Endothelial cell of umbilical vein (primary cell): Measurements from ENCODE around the gene USP19. TPM values are rescaled to one million over a fixed set of nuclear protein-coding genes. Genes with fewer than 3 reads are reported as not detected.

ENCODE experiments used
- BruUV-seq: library from RNA; stranded (reverse); fragments of 400-500 nt; replicated peaks from 2 replicates; lab custom pipeline; 2021; lab: Mats Ljungman, UMichigan
- CTCF ChIA-PET: fragments of 300-600, 350-600 bp; sonication (Branson Sonifier 250); formaldehyde crosslinking; loops from one replicate; lab custom pipeline; 2021; ENCODE audit warnings: antibody characterized with exemption, inconsistent platforms; lab: Charles Lee
- POLR2A ChIA-PET: fragments of 300-600, 350-600 bp; sonication (Branson Sonifier 250); formaldehyde crosslinking; loops from one replicate; lab custom pipeline; 2021; ENCODE audit warnings: antibody characterized with exemption, inconsistent platforms; lab: Charles Lee
- DNase-seq: peaks from one replicate; pipeline ENCODE4 v3.0.0-alpha.2; 2011; ENCODE audit warnings: low read depth, low spot score
- FAIRE-seq: peaks from 2 replicates; lab custom pipeline; 2011; peaks lifted over from hg19 to GRCh38; lab: Jason Lieb, UNC
- H2AFZ ChIP-seq: 2 replicates; pipeline ENCODE4 v1.6.0; 2012; ENCODE audit warnings: low read depth, low read length, control low read depth, inconsistent platforms
- H3K27ac ChIP-seq: 2 replicates; pipeline ENCODE4 v1.5.1; 2011; ENCODE audit warnings: low read depth, mild to moderate bottlenecking, control low read depth, low read length, moderate library complexity; ENCODE audit not compliant: insufficient read depth
- H3K27me3 ChIP-seq, 2 experiments: 2 replicates each; pipeline versions ENCODE4 v1.6.0 to v1.6.1; 2011; ENCODE audit warnings: low read length in 2 of 2, mixed read lengths in 1 of 2; ENCODE audit not compliant: control insufficient read depth in 2 of 2, insufficient read depth in 2 of 2
- H3K36me3 ChIP-seq, 2 experiments: 2 replicates in 1 of 2; 3 replicates in 1 of 2; pipeline ENCODE4 v1.5.1; 2011; ENCODE audit warnings: low read length in 2 of 2, mild to moderate bottlenecking in 1 of 2, moderate library complexity in 1 of 2; ENCODE audit not compliant: control insufficient read depth in 2 of 2, insufficient read depth in 2 of 2; ENCODE audit errors: extremely low read depth in 1 of 2
- H3K4me1 ChIP-seq: 3 replicates; pipeline ENCODE4 v1.5.1; 2011; ENCODE audit warnings: mild to moderate bottlenecking, low read length; ENCODE audit not compliant: control insufficient read depth, insufficient read depth; ENCODE audit errors: extremely low read depth
- H3K4me2 ChIP-seq: 2 replicates; pipeline ENCODE4 v1.6.1; 2011; ENCODE audit warnings: low read length, control low read depth, mixed read lengths; ENCODE audit not compliant: insufficient read depth
- H3K4me3 ChIP-seq, 3 experiments: fragments of 200-600 bp in 1 of 3; sonication (generic), shearing (Covaris generic) in 1 of 3; replicated peaks in 1 of 3; 2 replicates each; pipeline ENCODE4 v1.5.1; 2011 to 2016; ENCODE audit warnings: control low read depth in 3 of 3, low read length in 3 of 3, mild to moderate bottlenecking in 2 of 3, inconsistent platforms in 1 of 3, low read depth in 1 of 3, moderate library complexity in 1 of 3; ENCODE audit not compliant: insufficient read depth in 1 of 3
- H3K79me2 ChIP-seq: 2 replicates; pipeline ENCODE4 v1.6.0; 2012; ENCODE audit warnings: low read length, inconsistent platforms; ENCODE audit not compliant: control insufficient read depth, insufficient read depth
- H3K9ac ChIP-seq: replicated peaks from 2 replicates; pipeline ENCODE3; 2011; ENCODE audit warnings: low read length, control low read depth; ENCODE audit not compliant: insufficient read depth; ENCODE audit errors: extremely low read depth
- H3K9me1 ChIP-seq: replicated peaks from 3 replicates; pipeline ENCODE4 v1.6.0; 2011; ENCODE audit warnings: mild to moderate bottlenecking, low read length; ENCODE audit not compliant: control insufficient read depth, insufficient read depth; ENCODE audit errors: extremely low read depth
- H3K9me3 ChIP-seq: replicated peaks from 2 replicates; pipeline ENCODE4 v1.5.1; 2012; ENCODE audit warnings: low read length, inconsistent platforms; ENCODE audit not compliant: control insufficient read depth, insufficient read depth
- H4K20me1 ChIP-seq: replicated peaks from 2 replicates; pipeline ENCODE3; 2011; ENCODE audit warnings: mild to moderate bottlenecking, low read length; ENCODE audit not compliant: control insufficient read depth, insufficient read depth; ENCODE audit errors: extremely low read depth
- EZH2 ChIP-seq: IDR thresholded peaks from 2 replicates; pipeline ENCODE4 v1.6.1; 2012; ENCODE audit warnings: borderline replicate concordance, low read depth, mild to moderate bottlenecking, moderate library complexity, low read length, inconsistent platforms; ENCODE audit not compliant: severe bottlenecking
- FOS ChIP-seq: IDR thresholded peaks from 2 replicates; pipeline ENCODE4 v1.6.1; 2011; ENCODE audit warnings: mild to moderate bottlenecking, low read length, moderate library complexity, borderline replicate concordance; ENCODE audit not compliant: insufficient read depth
- GATA2 ChIP-seq: IDR thresholded peaks from 2 replicates; pipeline ENCODE4 v1.7.0; 2011; ENCODE audit warnings: low read depth, mild to moderate bottlenecking, moderate library complexity, mixed read lengths, low read length; ENCODE audit not compliant: insufficient read length, insufficient read depth
- JUN ChIP-seq: IDR thresholded peaks from 2 replicates; pipeline ENCODE4 v1.6.1; 2011; ENCODE audit warnings: borderline replicate concordance, low read depth; ENCODE audit not compliant: insufficient read length, insufficient read depth
- MAX ChIP-seq: IDR thresholded peaks from 2 replicates; pipeline ENCODE4 v1.6.1; 2011; ENCODE audit not compliant: insufficient read depth, insufficient read length
- MYC ChIP-seq: IDR thresholded peaks from one replicate; pipeline ENCODE4 v1.6.1; 2011; ENCODE audit warnings: mild to moderate bottlenecking, low read depth, low read length
- POLR2A ChIP-seq: IDR thresholded peaks from 2 replicates; pipeline ENCODE4 v1.6.1; 2012; ENCODE audit warnings: low read depth, mild to moderate bottlenecking, control low read depth, low read length
- POLR2AphosphoS5 ChIP-seq: IDR thresholded peaks from 2 replicates; pipeline ENCODE4 v1.6.1; 2012; ENCODE audit warnings: low read depth, mild to moderate bottlenecking, control low read depth, low read length, moderate library complexity; ENCODE audit not compliant: insufficient read depth
- dilution Hi-C: fragments of 300-500 bp; cut with MboI; formaldehyde crosslinking; loops from one replicate; pipeline ENCODE4 v1.15.0; 2019; ENCODE audit warnings: low sequenced_read_pairs; ENCODE audit not compliant: extremely low pct_ligation_motif_present
- intact Hi-C: fragments of 100-400 bp; cut with micrococcal nuclease; formaldehyde crosslinking; loops from one replicate; pipeline ENCODE4 v1.10.0; 2022
- polyA plus RNA-seq, 4 experiments: library from polyadenylated mRNA; depleted of rRNA in 3 of 4; stranded (reverse) in 3 of 4; unstranded in 1 of 4; fragments of >200 nt; gene quantifications; 2 replicates each; pipeline versions ENCODE4 v1.2.1 to v1.2.3, GENCODE V29; 2011 to 2012; ENCODE audit warnings: missing spikeins in 1 of 4
- total RNA-seq: library from RNA; stranded (reverse); gene quantifications from 2 replicates; pipeline ENCODE4 v1.2.3, GENCODE V29; 2021
- TF ChIP-seq, protein P1 (sequence below), 2 donors: IDR thresholded peaks; 1 replicate in 1 of 2; 2 replicates in 1 of 2; pipeline ENCODE4 v1.5.1; 2011; ENCODE audit warnings: low read length in 2 of 2, mild to moderate bottlenecking in 2 of 2, moderate library complexity in 2 of 2, control low read depth in 1 of 2, inconsistent platforms in 1 of 2, low read depth in 1 of 2; ENCODE audit not compliant: insufficient read depth in 1 of 2; ENCODE audit errors: extremely low read depth in 1 of 2

USP19 gene
- total and polyA plus RNA-seq, 2 donors (not counting 3 experiments of a cell fraction or from before 2014, with no cell fraction given) = 31.3 to 39.1 TPM

- intact Hi-C loops (loop anchor here (1.0 to 2.0 kb wide), 3 partner anchors 10 to 29 kb away; partner anchors contain the start of genes LAMB2, QRICH1 and USP19), dilution Hi-C loops (no loop called here)
- H3K4me2 ChIP-seq = peak overlapping the region; percentile 90
Measured at GRCh38 chr3:49104052-49104426, 16.6 kb downstream of the USP19 start.

DNA sequence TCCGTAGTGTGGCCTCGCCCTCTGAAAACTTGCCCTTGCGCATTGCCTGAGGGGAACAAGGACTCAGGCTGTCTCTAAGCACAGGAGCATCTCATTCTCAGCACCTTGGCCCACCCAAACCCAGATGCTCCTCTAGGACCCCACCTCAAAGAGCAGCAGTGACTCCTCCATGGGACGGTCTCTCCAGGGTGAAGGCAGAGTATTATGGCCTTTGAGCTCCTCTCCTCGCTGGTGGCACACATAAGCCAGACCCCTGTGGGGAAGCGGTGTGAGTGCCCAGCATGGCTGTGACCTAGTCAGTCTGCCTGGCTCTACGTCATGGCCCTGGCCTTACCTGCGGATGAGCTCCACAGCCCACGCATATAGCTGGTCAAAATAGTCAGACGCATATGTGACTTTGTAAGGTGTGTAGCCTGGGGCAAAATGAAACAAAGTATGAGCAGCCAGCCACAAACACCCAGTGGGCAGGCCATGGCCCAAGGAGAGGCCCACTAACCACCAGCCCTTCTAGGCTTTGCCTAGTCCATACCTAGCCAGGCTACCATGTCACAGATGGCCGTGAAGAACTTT is 20.5 kb downstream of the USP19 start:
- Histone ChIP-seq H3K4me3 (no peak overlapping the region), H2AFZ (no peak overlapping the region), H3K4me1 (peaks cover 8% of the 10 kb centered on the region), H3K9ac (no peak overlapping the region), H3K9me3 (no peaks in the 10 kb centered on the region), H3K27ac (no peak overlapping the region), H3K27me3 (no peaks in the 10 kb centered on the region), H3K79me2 (peaks cover 8% of the 10 kb centered on the region), H3K9me1 (no peaks in the 10 kb centered on the region), H4K20me1 (no peaks in the 10 kb centered on the region), H3K4me2 (no peak overlapping the region), H3K36me3 (peaks cover 12 to 48% of the 10 kb centered on the region in 2 experiments)
- DNase-seq = no peak
- intact Hi-C loops (no loop called here), dilution Hi-C loops (no loop called here)
- no peak for TF ChIP-seq FOS
- TF ChIP-seq EZH2 = no peak
- TF ChIP-seq POLR2AphosphoS5 = no peak
- TF ChIP-seq, protein P1, sequence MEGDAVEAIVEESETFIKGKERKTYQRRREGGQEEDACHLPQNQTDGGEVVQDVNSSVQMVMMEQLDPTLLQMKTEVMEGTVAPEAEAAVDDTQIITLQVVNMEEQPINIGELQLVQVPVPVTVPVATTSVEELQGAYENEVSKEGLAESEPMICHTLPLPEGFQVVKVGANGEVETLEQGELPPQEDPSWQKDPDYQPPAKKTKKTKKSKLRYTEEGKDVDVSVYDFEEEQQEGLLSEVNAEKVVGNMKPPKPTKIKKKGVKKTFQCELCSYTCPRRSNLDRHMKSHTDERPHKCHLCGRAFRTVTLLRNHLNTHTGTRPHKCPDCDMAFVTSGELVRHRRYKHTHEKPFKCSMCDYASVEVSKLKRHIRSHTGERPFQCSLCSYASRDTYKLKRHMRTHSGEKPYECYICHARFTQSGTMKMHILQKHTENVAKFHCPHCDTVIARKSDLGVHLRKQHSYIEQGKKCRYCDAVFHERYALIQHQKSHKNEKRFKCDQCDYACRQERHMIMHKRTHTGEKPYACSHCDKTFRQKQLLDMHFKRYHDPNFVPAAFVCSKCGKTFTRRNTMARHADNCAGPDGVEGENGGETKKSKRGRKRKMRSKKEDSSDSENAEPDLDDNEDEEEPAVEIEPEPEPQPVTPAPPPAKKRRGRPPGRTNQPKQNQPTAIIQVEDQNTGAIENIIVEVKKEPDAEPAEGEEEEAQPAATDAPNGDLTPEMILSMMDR (IDR thresholded peaks at IDR 0.05; ENCODE audit: extremely low read depth in 1 of 2, insufficient read depth in 1 of 2, low read depth in 1 of 2, low read length in 2 of 2) = no peak
- no peak for TF ChIP-seq POLR2A
- no peak for TF ChIP-seq MAX
- TF ChIP-seq GATA2 = no peak
- TF ChIP-seq JUN = no peak
- TF ChIP-seq MYC = no peak
- ChIA-PET POLR2A (no interaction called here), CTCF (no interaction called here)
- no peak for FAIRE-seq
- no TSS peak for BruUV-seq

More at GRCh38 chr3:49104052-49104426, 16.6 kb downstream of the USP19 start:
- Histone ChIP-seq H3K4me3 (peak overlapping the region; percentile 67 to 90 (median 85)), H3K36me3 (peaks cover 7 to 33% of the 10 kb centered on the region in 2 experiments), H3K27ac (peak overlapping the region; percentile 72), H3K27me3 (no peaks in the 10 kb centered on the region), H3K9me1 (no peaks in the 10 kb centered on the region), H3K4me1 (peaks cover 9% of the 10 kb centered on the region), H3K79me2 (peaks cover 8% of the 10 kb centered on the region), H3K9me3 (no peaks in the 10 kb centered on the region), H4K20me1 (no peaks in the 10 kb centered on the region), H3K9ac (peak overlapping the region; percentile 85), H2AFZ (peak overlapping the region; percentile 85)
- FAIRE-seq (no peak), DNase-seq (no peak)
- POLR2A ChIA-PET = no interaction called here
- no peak for TF ChIP-seq JUN
- no peak for TF ChIP-seq POLR2A
- CTCF ChIA-PET = interaction anchor here (3.6 kb wide), 1 partner anchor 10 kb away, joined by 22 read pairs; the partner anchor contains the start of gene QRICH1
- TSS peak; percentile 66 for BruUV-seq
